CD14-positive monocyte (primary cell): ENCODE data around the gene CNDP2. TPM values are rescaled to one million over a fixed set of nuclear protein-coding genes. Genes with fewer than 3 reads are reported as not detected.

Source experiments
- DNase-seq, 3 donors: peaks; one replicate each; pipeline ENCODE4 v3.0.0-alpha.2; 2011 to 2022
- H2AFZ ChIP-seq: 2 replicates; pipeline ENCODE4 v1.6.0; 2012; ENCODE audit warnings: mild to moderate bottlenecking, low read depth, low read length, inconsistent platforms; ENCODE audit not compliant: insufficient read depth, poor library complexity, severe bottlenecking
- H3K27ac ChIP-seq, 2 donors: 1 replicate in 1 of 2; 2 replicates in 1 of 2; pipeline ENCODE4 v1.5.1; 2012 to 2013; ENCODE audit warnings: low read length in 2 of 2, control low read depth in 1 of 2, inconsistent platforms in 1 of 2, low read depth in 1 of 2, mild to moderate bottlenecking in 1 of 2
- H3K27me3 ChIP-seq, 2 donors: one replicate each; pipeline versions ENCODE4 v1.6.0 to v1.6.1; 2011 to 2013; ENCODE audit warnings: low read length in 2 of 2; ENCODE audit not compliant: control insufficient read depth in 2 of 2, insufficient read depth in 2 of 2
- H3K36me3 ChIP-seq, 2 donors: replicated peaks in 1 of 2; 1 replicate in 1 of 2; 2 replicates in 1 of 2; pipeline versions ENCODE4 v1.5.1 to v1.6.1; 2012 to 2013; ENCODE audit warnings: low read length in 2 of 2, control low read depth in 1 of 2, inconsistent platforms in 1 of 2, mild to moderate bottlenecking in 1 of 2; ENCODE audit not compliant: insufficient read depth in 2 of 2, control insufficient read depth in 1 of 2
- H3K4me1 ChIP-seq, 2 donors: 1 replicate in 1 of 2; 2 replicates in 1 of 2; pipeline versions ENCODE4 v1.5.1 to v1.6.1; 2012 to 2013; ENCODE audit warnings: low read length in 2 of 2, control low read depth in 1 of 2, inconsistent platforms in 1 of 2, mild to moderate bottlenecking in 1 of 2, moderate library complexity in 1 of 2; ENCODE audit not compliant: insufficient read depth in 2 of 2, control insufficient read depth in 1 of 2
- H3K4me2 ChIP-seq: replicated peaks from 2 replicates; pipeline ENCODE3; 2012; ENCODE audit warnings: low read length, moderate library complexity, mild to moderate bottlenecking; ENCODE audit not compliant: poor library complexity, severe bottlenecking; ENCODE audit errors: extremely low read depth
- H3K4me3 ChIP-seq, 3 experiments: fragments of 200-600 bp in 1 of 3; sonication (generic) in 1 of 3; replicated peaks in 1 of 3; 1 replicate in 2 of 3; 2 replicates in 1 of 3; pipeline ENCODE4 v1.5.1; 2011 to 2013; ENCODE audit warnings: low read length in 3 of 3, mild to moderate bottlenecking in 3 of 3, control low read depth in 2 of 3, low read depth in 2 of 3, inconsistent platforms in 1 of 3, moderate library complexity in 1 of 3
- H3K79me2 ChIP-seq: 2 replicates; pipeline ENCODE4 v1.6.0; 2012; ENCODE audit warnings: mild to moderate bottlenecking, control low read depth, inconsistent platforms, low read length, moderate library complexity; ENCODE audit not compliant: insufficient read depth
- H3K9ac ChIP-seq: 2 replicates; pipeline ENCODE4 v1.6.0; 2017; ENCODE audit warnings: low read length, mild to moderate bottlenecking; ENCODE audit not compliant: insufficient read depth, poor library complexity, severe bottlenecking
- H3K9me3 ChIP-seq, 2 donors: replicated peaks in 1 of 2; 1 replicate in 1 of 2; 2 replicates in 1 of 2; pipeline versions ENCODE4 v1.5.1 to v1.6.1; 2012 to 2013; ENCODE audit warnings: low read length in 2 of 2, control low read depth in 1 of 2; ENCODE audit not compliant: control insufficient read depth in 1 of 2, insufficient read depth in 1 of 2
- H4K20me1 ChIP-seq: 2 replicates; pipeline ENCODE4 v1.6.0; 2012; ENCODE audit warnings: mild to moderate bottlenecking, low read length, control low read depth, moderate library complexity; ENCODE audit not compliant: insufficient read depth
- H3K27ac Mint-ChIP-seq, 7 donors: one replicate each; pipeline ENCODE4 v1.8.0; 2020; ENCODE audit warnings: mild to moderate bottlenecking in 7 of 7, mixed read lengths in 7 of 7, moderate library complexity in 6 of 7, inconsistent platforms in 2 of 7
- H3K27me3 Mint-ChIP-seq, 3 donors: one replicate each; pipeline ENCODE4 v1.8.0; 2021 to 2022; ENCODE audit warnings: low read depth in 3 of 3, mild to moderate bottlenecking in 3 of 3, mixed read lengths in 3 of 3, moderate library complexity in 3 of 3, inconsistent platforms in 1 of 3
- H3K36me3 Mint-ChIP-seq, 2 donors: one replicate each; pipeline ENCODE4 v1.8.0; 2020; ENCODE audit warnings: mixed read lengths in 2 of 2, inconsistent platforms in 1 of 2, mild to moderate bottlenecking in 1 of 2
- H3K4me1 Mint-ChIP-seq: one replicate; pipeline ENCODE4 v1.8.0; 2020; ENCODE audit warnings: mild to moderate bottlenecking, mixed read lengths
- H3K4me3 Mint-ChIP-seq, 2 donors: one replicate each; pipeline ENCODE4 v1.8.0; 2020; ENCODE audit warnings: mild to moderate bottlenecking in 2 of 2, mixed read lengths in 2 of 2, moderate library complexity in 1 of 2
- H3K9me3 Mint-ChIP-seq, 7 donors: one replicate each; pipeline ENCODE4 v1.8.0; 2020 to 2022; ENCODE audit warnings: mixed read lengths in 7 of 7, mild to moderate bottlenecking in 6 of 7, moderate library complexity in 6 of 7, inconsistent platforms in 2 of 7
- WGBS: methylation state at CpG from one replicate; pipeline ENCODE4 v1.1.5; 2013; ENCODE audit warnings: missing lambda C conversion rate; ENCODE audit not compliant: insufficient coverage; 5-methylcytosine and 5-hydroxymethylcytosine counted together
- intact Hi-C, 2 donors: fragments of 100-400 bp; cut with micrococcal nuclease; formaldehyde crosslinking; loops; one replicate each; pipeline versions ENCODE4 v1.15.0 to v1.15.1; 2023
- polyA minus RNA-seq: library from RNA; depleted of rRNA, polyadenylated mRNA; stranded (reverse); fragments of >200 nt; gene quantifications from 2 replicates; pipeline ENCODE4 v1.2.3, GENCODE V29; 2012
- polyA plus RNA-seq, 3 donors: library from polyadenylated mRNA; depleted of rRNA in 1 of 3; unstranded in 2 of 3; stranded (reverse) in 1 of 3; fragments of 300-500 nt in 2 of 3; fragments of >200 nt in 1 of 3; fragmentation: Illumina TruSeq in 2 of 3; gene quantifications; 1 replicate in 2 of 3; 2 replicates in 1 of 3; pipeline ENCODE4 v1.2.3, GENCODE V29; 2012 to 2021
- total RNA-seq, 12 experiments: library from RNA in 1 of 12; stranded (reverse) in 1 of 12; fragments of 120-200 nt in 1 of 12; gene quantifications; one replicate each; pipeline ENCODE4 v1.2.4 and lab custom pipeline; 2013 to 2026; ENCODE audit warnings: mixed read lengths in 6 of 12, inconsistent platforms in 1 of 12
- TF ChIP-seq, protein P1 (sequence below): fragments of 200-600 bp; IDR thresholded peaks from one replicate; pipeline ENCODE4 v1.8.0; 2022; ENCODE audit warnings: antibody characterized with exemption, mild to moderate bottlenecking

CNDP2 gene
- total RNA-seq (2013): 88.0 TPM
- 100 to 1,000 TPM; 103 to 186 (median 122) TPM for polyA plus RNA-seq
- 32.7 and 52.7 TPM in 2 replicates for polyA minus RNA-seq
- total RNA-seq (lab: John Stamatoyannopoulos, UW): 10.4 to 100 (median 78.8) reads per million in 11 experiments

DNA sequence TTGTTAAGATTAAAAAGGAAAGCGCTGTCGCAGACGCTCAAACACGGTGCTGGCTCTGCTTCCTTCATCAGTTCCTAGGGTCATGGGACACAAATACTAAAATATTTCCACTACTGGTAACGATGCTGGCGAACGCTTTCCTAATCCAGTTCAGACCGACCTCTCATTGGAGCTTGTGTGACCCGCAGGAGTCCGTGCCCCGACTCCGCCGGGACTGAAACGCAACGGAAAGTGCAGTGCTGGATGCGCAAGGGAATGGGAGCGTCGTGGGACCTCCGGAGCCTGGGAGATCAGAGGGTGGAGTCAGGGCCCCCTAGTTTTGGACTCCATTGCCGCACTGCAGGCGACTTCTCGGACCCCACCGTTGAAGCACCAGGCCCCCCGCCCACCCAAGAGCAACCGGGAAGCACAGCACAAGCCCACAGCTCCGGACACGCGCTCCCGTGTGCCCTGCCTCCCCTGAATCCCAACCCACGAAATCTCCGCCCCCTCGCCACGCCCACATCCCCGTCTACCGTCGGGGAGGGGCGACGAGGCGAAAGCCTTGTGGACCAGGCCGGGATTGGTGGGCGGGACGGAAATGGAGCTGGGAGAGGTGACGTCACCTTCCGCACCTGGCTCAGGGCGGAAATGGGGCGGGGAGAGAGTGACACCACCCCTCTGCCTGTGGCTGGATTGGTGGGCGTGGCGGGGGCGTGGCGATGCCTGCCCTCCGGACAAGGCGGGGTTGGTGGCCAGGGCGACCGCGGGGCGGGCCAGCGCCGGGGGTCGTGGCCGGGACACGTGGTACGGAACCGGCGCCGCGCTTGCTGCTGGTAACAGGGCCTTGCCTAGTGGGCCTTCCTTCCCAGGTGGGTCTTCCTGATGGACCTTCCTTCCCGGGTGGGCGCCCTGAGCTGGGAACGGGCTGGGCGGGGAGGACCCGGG lies at the start of gene CNDP2:
Gene CNDP2 (plus strand): TSS at position 783 of the 927 bp plus-strand sequence. CDS start 3,611 bp downstream, outside the sequence.
- Mint-ChIP-seq H3K27me3 (peaks cover 0 to 3% (median 2%) of the 10 kb centered on the region in 3 donors), H3K9me3 (peaks cover 2 to 7% (median 4%) of the 10 kb centered on the region in 7 donors), H3K4me3 (peak within 1 kb of the TSS; percentile 95), H3K4me1 (peaks cover 45% of the 10 kb centered on the region), H3K27ac (peak within 1 kb of the TSS; percentile 87 to 98 (median 96)), H3K36me3 (peaks cover 0 to 4% of the 10 kb centered on the region in 2 donors)
- WGBS: under 1% methylated on average over 57 of the region's 71 CpGs
- TF ChIP-seq, protein P1, sequence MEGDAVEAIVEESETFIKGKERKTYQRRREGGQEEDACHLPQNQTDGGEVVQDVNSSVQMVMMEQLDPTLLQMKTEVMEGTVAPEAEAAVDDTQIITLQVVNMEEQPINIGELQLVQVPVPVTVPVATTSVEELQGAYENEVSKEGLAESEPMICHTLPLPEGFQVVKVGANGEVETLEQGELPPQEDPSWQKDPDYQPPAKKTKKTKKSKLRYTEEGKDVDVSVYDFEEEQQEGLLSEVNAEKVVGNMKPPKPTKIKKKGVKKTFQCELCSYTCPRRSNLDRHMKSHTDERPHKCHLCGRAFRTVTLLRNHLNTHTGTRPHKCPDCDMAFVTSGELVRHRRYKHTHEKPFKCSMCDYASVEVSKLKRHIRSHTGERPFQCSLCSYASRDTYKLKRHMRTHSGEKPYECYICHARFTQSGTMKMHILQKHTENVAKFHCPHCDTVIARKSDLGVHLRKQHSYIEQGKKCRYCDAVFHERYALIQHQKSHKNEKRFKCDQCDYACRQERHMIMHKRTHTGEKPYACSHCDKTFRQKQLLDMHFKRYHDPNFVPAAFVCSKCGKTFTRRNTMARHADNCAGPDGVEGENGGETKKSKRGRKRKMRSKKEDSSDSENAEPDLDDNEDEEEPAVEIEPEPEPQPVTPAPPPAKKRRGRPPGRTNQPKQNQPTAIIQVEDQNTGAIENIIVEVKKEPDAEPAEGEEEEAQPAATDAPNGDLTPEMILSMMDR: no peak
- Histone ChIP-seq H3K36me3 (no peaks in the 10 kb centered on the region), H3K4me1 (peaks cover 41 to 50% of the 10 kb centered on the region in 2 donors), H2AFZ (peak within 1 kb of the TSS; percentile 79), H3K79me2 (peaks cover 26% of the 10 kb centered on the region), H4K20me1 (no peaks in the 10 kb centered on the region), H3K9ac (peak within 1 kb of the TSS; percentile 83), H3K27me3 (no peaks in the 10 kb centered on the region), H3K9me3 (no peaks in the 10 kb centered on the region), H3K27ac (peak within 1 kb of the TSS; percentile 82 to 90), H3K4me2 (peak within 1 kb of the TSS; percentile 92), H3K4me3 (peak within 1 kb of the TSS; percentile 67 to 89 (median 86))
- intact Hi-C loops: loop anchor here (2.0 to 10.0 kb wide), 6 partner anchors 95 to 351 kb away; partner anchors contain the start of genes CYB5A (in 1 of the 2), FBXO15 (in 1 of the 2), TIMM21 (in 1 of the 2) and ZNF407 (in 1 of the 2)
- peak; percentile 96 to 98 (median 97) for DNase-seq

DNA sequence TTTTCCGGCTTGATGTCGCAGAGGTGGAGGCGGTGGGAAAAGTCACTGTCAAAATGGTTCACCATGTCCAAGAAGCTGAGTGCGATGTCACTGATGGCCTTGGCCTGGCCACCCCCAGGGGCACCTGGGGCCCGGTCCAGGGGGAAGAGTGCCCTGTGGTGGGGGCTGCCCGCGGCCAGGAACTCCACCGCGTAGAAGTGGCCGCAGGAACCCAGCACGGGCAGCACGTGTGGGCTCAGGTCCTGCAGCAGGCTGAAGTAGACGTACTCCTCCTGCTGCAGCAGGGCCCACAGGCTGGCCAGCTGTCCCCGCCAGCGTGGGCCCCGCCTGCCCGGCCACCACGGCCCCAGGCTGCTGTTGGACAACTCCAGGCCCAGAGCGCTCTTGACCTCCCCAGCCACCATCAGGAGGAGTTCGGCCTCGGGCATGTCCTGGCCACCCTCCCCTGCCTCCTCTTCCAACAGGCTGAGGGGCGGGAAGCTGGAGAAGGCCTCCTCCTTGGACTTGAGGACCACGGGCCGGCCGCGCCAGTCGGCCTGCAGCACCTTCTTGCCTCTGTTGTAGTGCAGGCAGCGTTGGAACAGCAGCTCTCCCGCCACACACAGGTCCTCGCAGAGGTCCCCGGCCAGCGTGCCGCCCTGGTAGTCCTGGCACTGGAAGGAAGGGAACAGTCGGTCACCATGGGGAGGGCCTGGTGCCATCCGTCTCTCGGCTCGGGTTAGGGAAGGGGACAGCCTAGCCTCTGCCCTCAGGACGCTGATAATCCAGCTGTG lies 49.3 kb upstream of the CNDP2 start:
- H3K27me3 ChIP-seq: no peaks in the 10 kb centered on the region
- Mint-ChIP-seq H3K4me3 (no peak overlapping the region), H3K27ac (no peak overlapping the region), H3K27me3 (peaks cover 0 to 11% (median 8%) of the 10 kb centered on the region in 3 donors), H3K9me3 (peaks cover 0 to 4% (median 0%) of the 10 kb centered on the region in 7 donors), H3K4me1 (peaks cover 13% of the 10 kb centered on the region), H3K36me3 (no peaks in the 10 kb centered on the region)
- H3K4me2 ChIP-seq: no peak overlapping the region
- no peaks in the 10 kb centered on the region for H3K36me3 ChIP-seq
- intact Hi-C loops: no loop called here
- no peak overlapping the region for H3K9ac ChIP-seq
- H2AFZ ChIP-seq: no peak overlapping the region
- no peaks in the 10 kb centered on the region for H3K79me2 ChIP-seq
- 97% methylated on average over 37 of the region's 38 CpGs for WGBS
- H3K4me3 ChIP-seq: no peak overlapping the region
- TF ChIP-seq, protein P1: no peak
- H4K20me1 ChIP-seq: no peaks in the 10 kb centered on the region
- H3K4me1 ChIP-seq: peaks cover 5 to 7% of the 10 kb centered on the region in 2 donors
- no peak for DNase-seq
- no peaks in the 10 kb centered on the region for H3K9me3 ChIP-seq
- H3K27ac ChIP-seq: no peak overlapping the region
